Measurements from ENCODE around the gene FOXD2.
A peak's percentile ranks its signal among the peaks of the same experiment; 100 is the strongest.

The FOXD2 gene

GRCh38 chr1:47434051-47434842, 3.6 kb upstream of the FOXD2 start:
- H2AK5ac ChIP-seq (ENCODE audit: low read length, severe bottlenecking) = no peak overlapping the region
- peak overlapping the region; percentile 25 for H3K4me2 ChIP-seq (ENCODE audit: low read length, poor library complexity, severe bottlenecking)
- H3K36me3 ChIP-seq (ENCODE audit: control insufficient read depth in 1 of 2, insufficient read depth in 2 of 2, low read depth in 1 of 2, low read length in 2 of 2) = no peaks in the 10 kb centered on the region
- no peak overlapping the region for H3K9ac ChIP-seq (ENCODE audit: low read length)
- peaks cover 54 to 65% of the 10 kb centered on the region in 2 experiments for H3K27me3 ChIP-seq (ENCODE audit: control insufficient read depth in 1 of 2, insufficient read depth in 1 of 2, low read length in 2 of 2)
- peaks cover 37% of the 10 kb centered on the region for H3K4me1 ChIP-seq (ENCODE audit: control insufficient read depth, insufficient read depth, low read depth, low read length)
- H2BK15ac ChIP-seq (ENCODE audit: low read depth, poor library complexity, severe bottlenecking) = no peak overlapping the region
- no peak overlapping the region for H2BK5ac ChIP-seq (ENCODE audit: low read depth, low read length, poor library complexity, severe bottlenecking)
- peak overlapping the region in 1 of 2 experiments; percentile 64 for H3K23ac ChIP-seq (ENCODE audit: low read length in 2 of 2)
- no peak overlapping the region for H2AFZ ChIP-seq (ENCODE audit: low read depth, low read length)
- peak; percentile 22 for DNase-seq
- H3K9me3 ChIP-seq (ENCODE audit: control insufficient read depth, low read length) = no peaks in the 10 kb centered on the region
- H3K27ac ChIP-seq (ENCODE audit: low read length, poor library complexity, severe bottlenecking) = no peak overlapping the region
- H3K14ac ChIP-seq (ENCODE audit: low read length in 2 of 2) = no peak overlapping the region
- H3K18ac ChIP-seq (ENCODE audit: low read depth in 1 of 2, low read length in 2 of 2) = no peak overlapping the region
- H2BK120ac ChIP-seq (ENCODE audit: low read depth, low read length) = no peak overlapping the region
- no peak overlapping the region for H2BK12ac ChIP-seq (ENCODE audit: low read length in 2 of 2)
- no peak overlapping the region for H3K4ac ChIP-seq (ENCODE audit: low read depth in 1 of 2, low read length in 2 of 2)
- peak overlapping the region in 1 of 2 experiments; percentile 64 for H3K4me3 ChIP-seq (ENCODE audit: insufficient read depth in 1 of 2, low read depth in 1 of 2, low read length in 2 of 2)
- no peak overlapping the region for H4K8ac ChIP-seq (ENCODE audit: low read length)
- no peaks in the 10 kb centered on the region for H3K79me1 ChIP-seq (replicated peaks; ENCODE audit: low read length, poor library complexity, severe bottlenecking)
- 3% methylated on average over 34 of the region's 51 CpGs for WGBS
- no peak overlapping the region for H4K91ac ChIP-seq (ENCODE audit: low read length)

GRCh38 chr1:47435506-47436303, 2.1 kb upstream of the FOXD2 start:
- no peak overlapping the region for H3K18ac ChIP-seq (ENCODE audit: low read depth in 1 of 2, low read length in 2 of 2)
- H3K14ac ChIP-seq (ENCODE audit: low read length in 2 of 2) = no peak overlapping the region
- H3K36me3 ChIP-seq (ENCODE audit: control insufficient read depth in 1 of 2, insufficient read depth in 2 of 2, low read depth in 1 of 2, low read length in 2 of 2) = no peaks in the 10 kb centered on the region
- no peak overlapping the region for H3K4me3 ChIP-seq (ENCODE audit: insufficient read depth in 1 of 2, low read depth in 1 of 2, low read length in 2 of 2)
- peaks cover 68 to 78% of the 10 kb centered on the region in 2 experiments for H3K27me3 ChIP-seq (ENCODE audit: control insufficient read depth in 1 of 2, insufficient read depth in 1 of 2, low read length in 2 of 2)
- H3K9me3 ChIP-seq (ENCODE audit: control insufficient read depth, low read length) = no peaks in the 10 kb centered on the region
- no peak overlapping the region for H3K9ac ChIP-seq (ENCODE audit: low read length)
- H3K4me2 ChIP-seq (ENCODE audit: low read length, poor library complexity, severe bottlenecking) = no peak overlapping the region
- no peak overlapping the region for H2BK15ac ChIP-seq (ENCODE audit: low read depth, poor library complexity, severe bottlenecking)
- no peak overlapping the region for H3K23ac ChIP-seq (ENCODE audit: low read length in 2 of 2)
- no peak overlapping the region for H2BK12ac ChIP-seq (ENCODE audit: low read length in 2 of 2)
- no peaks in the 10 kb centered on the region for H3K79me1 ChIP-seq (replicated peaks; ENCODE audit: low read length, poor library complexity, severe bottlenecking)
- no peak overlapping the region for H4K91ac ChIP-seq (ENCODE audit: low read length)
- no peak overlapping the region for H2BK5ac ChIP-seq (ENCODE audit: low read depth, low read length, poor library complexity, severe bottlenecking)
- no peak overlapping the region for H3K27ac ChIP-seq (ENCODE audit: low read length, poor library complexity, severe bottlenecking)
- H2AFZ ChIP-seq (ENCODE audit: low read depth, low read length) = no peak overlapping the region
- WGBS = 43% methylated on average over 5 of the region's 6 CpGs
- no peak overlapping the region for H3K4ac ChIP-seq (ENCODE audit: low read depth in 1 of 2, low read length in 2 of 2)
- no peak overlapping the region for H4K8ac ChIP-seq (ENCODE audit: low read length)
- DNase-seq = no peak
- peaks cover 37% of the 10 kb centered on the region for H3K4me1 ChIP-seq (ENCODE audit: control insufficient read depth, insufficient read depth, low read depth, low read length)
- no peak overlapping the region for H2BK120ac ChIP-seq (ENCODE audit: low read depth, low read length)
- no peak overlapping the region for H2AK5ac ChIP-seq (ENCODE audit: low read length, severe bottlenecking)

GRCh38 chr1:47436304-47436978, 1.4 kb upstream of the FOXD2 start:
- H3K4ac ChIP-seq (ENCODE audit: low read depth in 1 of 2, low read length in 2 of 2) = no peak overlapping the region
- no peak overlapping the region for H2BK120ac ChIP-seq (ENCODE audit: low read depth, low read length)
- H3K4me2 ChIP-seq (ENCODE audit: low read length, poor library complexity, severe bottlenecking) = no peak overlapping the region
- peaks cover 75 to 78% of the 10 kb centered on the region in 2 experiments for H3K27me3 ChIP-seq (ENCODE audit: control insufficient read depth in 1 of 2, insufficient read depth in 1 of 2, low read length in 2 of 2)
- no peak overlapping the region for H2BK5ac ChIP-seq (ENCODE audit: low read depth, low read length, poor library complexity, severe bottlenecking)
- no peak overlapping the region for H3K14ac ChIP-seq (ENCODE audit: low read length in 2 of 2)
- no peaks in the 10 kb centered on the region for H3K79me1 ChIP-seq (replicated peaks; ENCODE audit: low read length, poor library complexity, severe bottlenecking)
- H3K27ac ChIP-seq (ENCODE audit: low read length, poor library complexity, severe bottlenecking) = no peak overlapping the region
- no peak overlapping the region for H2BK15ac ChIP-seq (ENCODE audit: low read depth, poor library complexity, severe bottlenecking)
- H3K4me3 ChIP-seq (ENCODE audit: insufficient read depth in 1 of 2, low read depth in 1 of 2, low read length in 2 of 2) = peak overlapping the region; percentile 29 to 77
- WGBS = 2% methylated on average over 23 of the region's 23 CpGs
- H3K23ac ChIP-seq (ENCODE audit: low read length in 2 of 2) = peak overlapping the region in 1 of 2 experiments; percentile 84
- no peak overlapping the region for H2AK5ac ChIP-seq (ENCODE audit: low read length, severe bottlenecking)
- no peak overlapping the region for H3K18ac ChIP-seq (ENCODE audit: low read depth in 1 of 2, low read length in 2 of 2)
- no peak overlapping the region for H4K91ac ChIP-seq (ENCODE audit: low read length)
- H3K36me3 ChIP-seq (ENCODE audit: control insufficient read depth in 1 of 2, insufficient read depth in 2 of 2, low read depth in 1 of 2, low read length in 2 of 2) = no peaks in the 10 kb centered on the region
- H3K9me3 ChIP-seq (ENCODE audit: control insufficient read depth, low read length) = no peaks in the 10 kb centered on the region
- H2AFZ ChIP-seq (ENCODE audit: low read depth, low read length) = no peak overlapping the region
- peak; percentile 54 for DNase-seq
- H3K9ac ChIP-seq (ENCODE audit: low read length) = no peak overlapping the region
- no peak overlapping the region for H2BK12ac ChIP-seq (ENCODE audit: low read length in 2 of 2)
- H4K8ac ChIP-seq (ENCODE audit: low read length) = peak overlapping the region; percentile 19
- peaks cover 37% of the 10 kb centered on the region for H3K4me1 ChIP-seq (ENCODE audit: control insufficient read depth, insufficient read depth, low read depth, low read length)
